NCI-H460 (cell line): ENCODE results near the gene IFNB1. TPM values are rescaled to one million over a fixed set of nuclear protein-coding genes. Genes with fewer than 3 reads are reported as not detected.

Experiments used
- DNase-seq: peaks from one replicate; pipeline ENCODE4 v3.0.0-alpha.2; 2016; ENCODE audit warnings: low read depth; ENCODE audit errors: extremely low read depth
- small RNA-seq, 2 experiments: library from RNA; depleted of rRNA; stranded (forward); fragments of <200 nt; gene quantifications; one replicate each; pipeline ENCODE3, GENCODE V24; 2014
- total RNA-seq: library from RNA; depleted of rRNA; stranded (reverse); fragments of >200 nt; shearing (Covaris generic); gene quantifications from 2 replicates; pipeline ENCODE4 v1.2.3, GENCODE V29; 2014; rRNA removed

IFNB1 gene
- total RNA-seq, 1 experiment from 2014 or later = not detected

DNA sequence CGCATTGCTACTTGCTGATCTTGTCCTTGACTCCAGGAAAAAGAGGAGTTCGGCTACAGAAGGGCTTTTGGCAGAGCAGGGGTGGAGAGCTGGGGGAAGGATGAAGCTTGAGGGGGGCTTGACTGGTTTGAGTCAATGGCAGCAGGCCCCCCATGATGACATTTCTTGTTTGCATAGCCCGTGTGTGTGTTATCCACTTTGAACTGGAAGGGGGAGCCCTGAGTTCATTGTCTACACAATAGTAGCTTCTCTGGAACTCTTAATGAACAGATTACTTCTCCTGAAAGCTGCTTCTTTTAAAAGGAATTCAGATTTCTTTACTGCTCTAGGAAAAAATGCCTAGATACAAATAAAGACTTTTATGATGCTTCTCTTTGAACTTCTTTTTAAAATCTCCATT lies 2.3 kb downstream of the IFNB1 start:
- DNase-seq = no peak

DNA sequence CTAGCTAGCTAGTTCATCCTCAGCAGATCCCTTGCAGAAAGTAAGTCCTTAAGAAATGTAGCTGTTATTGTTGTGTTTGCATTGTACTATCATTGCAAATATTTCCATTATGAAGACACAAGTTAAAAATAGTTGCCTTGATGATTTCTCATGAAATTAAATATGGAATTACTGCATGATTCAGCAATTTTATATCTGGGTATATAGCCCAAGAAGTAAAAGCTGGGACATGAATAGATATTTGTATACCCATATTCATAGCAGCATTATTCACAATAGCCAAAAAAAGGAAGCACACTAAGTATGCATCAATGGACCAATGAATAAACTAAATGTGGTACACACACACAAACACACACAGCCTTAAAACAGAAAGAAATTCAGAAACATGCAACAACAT lies 6.8 kb downstream of the IFNB1 start:
- DNase-seq = no peak

DNA sequence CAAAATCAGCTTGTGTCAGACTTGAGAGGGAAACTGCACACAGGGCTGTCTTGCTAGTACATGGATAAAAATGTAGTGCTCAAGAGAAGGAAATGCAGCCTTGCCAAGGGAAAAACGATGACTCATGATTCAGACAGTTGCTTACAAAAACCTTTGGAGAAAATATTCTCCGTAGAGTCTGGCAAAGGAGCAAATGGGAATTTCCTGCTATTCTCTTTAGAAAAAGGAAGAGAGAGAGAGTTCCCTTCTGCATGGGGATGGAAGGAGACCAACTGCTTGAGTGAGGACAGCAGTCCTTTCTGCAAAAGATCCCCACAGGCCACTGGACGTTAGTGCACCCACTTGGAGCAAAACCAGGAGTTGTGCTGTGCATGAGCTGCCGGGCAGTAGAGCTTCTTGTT lies 7.6 kb downstream of the IFNB1 start:
- DNase-seq = peak; percentile 21

DNA sequence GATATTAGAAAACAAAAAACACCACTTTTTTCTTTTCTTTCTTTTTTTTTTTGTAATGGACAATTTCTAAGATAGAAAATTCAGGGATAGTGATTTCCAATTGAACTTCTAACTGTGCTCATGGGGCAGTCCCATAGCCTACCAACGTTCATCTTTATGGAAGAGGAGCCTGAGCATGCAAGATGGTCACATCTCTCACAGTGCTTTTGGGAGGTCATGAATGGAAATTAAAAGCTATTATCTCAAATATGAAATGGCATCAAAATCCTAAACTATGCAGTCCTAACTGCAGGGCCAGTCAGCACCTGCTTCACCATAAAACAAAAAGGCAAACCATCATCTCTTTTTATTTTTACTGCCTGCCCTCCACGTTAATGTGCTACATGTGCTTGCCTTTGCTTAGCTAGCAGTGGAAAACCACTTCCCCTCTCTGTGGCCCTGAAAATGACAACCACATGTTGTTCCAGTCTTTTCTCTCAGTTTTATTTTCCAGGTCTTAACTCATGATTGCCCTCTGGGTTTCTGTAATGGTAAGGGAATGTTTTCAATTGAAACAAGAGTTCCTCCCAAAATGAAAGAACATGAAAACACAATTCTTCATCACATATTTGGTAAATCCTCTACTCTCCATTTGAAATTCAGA lies 16.7 kb downstream of the IFNB1 start:
- DNase-seq = no peak

DNA sequence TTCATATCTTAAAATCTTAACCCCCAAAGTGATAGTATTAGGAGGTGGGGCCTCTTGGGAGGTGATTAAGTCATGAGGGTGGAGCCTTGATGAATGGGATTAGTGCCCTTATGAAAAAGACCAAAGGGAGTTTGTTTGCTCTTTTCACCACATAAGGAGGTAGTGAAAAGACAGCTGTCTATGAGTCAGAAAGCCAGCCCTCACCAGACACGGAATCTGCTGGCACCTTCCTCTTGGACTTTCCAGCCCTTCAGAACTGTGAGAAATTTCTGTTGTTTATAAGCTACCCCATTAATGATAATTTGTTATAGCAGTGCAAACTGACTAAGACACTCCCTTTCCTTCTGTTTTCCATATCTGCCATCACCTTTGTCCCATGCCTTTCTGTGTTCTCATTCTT lies 20.8 kb downstream of the IFNB1 start:
- no peak for DNase-seq

DNA sequence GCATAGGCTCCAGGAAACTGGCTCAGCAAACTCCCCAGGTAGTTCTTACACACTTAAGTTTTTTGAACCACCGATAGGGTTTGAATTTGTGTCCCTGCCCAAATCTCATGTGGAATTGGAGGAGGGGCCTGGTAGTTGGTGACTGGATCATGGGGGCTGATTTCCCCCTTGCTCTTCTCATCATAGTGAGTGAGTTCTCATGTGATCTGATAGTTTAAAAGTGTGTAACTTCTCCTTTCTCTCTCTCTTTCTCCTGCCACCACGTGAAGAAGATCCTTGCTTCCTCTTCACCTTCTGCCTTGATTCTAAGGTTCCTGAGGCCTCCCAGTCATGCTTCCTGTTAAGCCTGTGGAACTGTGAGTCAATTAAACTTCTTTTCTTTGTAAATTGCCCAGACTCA lies 23.9 kb downstream of the IFNB1 start:
- no peak for DNase-seq

DNA sequence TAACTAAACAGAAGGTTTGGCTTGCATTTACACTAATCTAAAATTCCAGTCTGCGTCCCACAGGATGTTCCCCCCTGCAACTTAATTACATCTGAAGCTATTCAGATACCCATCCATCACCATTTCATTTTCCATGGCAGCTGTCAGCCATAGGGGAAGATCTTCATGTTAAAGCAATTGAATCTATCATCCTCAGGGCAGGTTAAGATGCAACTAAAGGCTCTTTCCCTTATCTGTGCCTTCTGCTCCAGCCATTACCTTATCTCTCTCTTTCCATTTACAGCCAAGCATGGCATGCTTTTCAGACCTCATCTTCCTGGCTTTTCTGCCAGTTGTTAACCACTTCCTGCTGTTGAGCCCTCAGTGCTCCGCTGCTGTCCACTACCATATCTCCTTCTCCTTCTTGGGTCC lies 30.5 kb downstream of the IFNB1 start:
- no peak for DNase-seq

DNA sequence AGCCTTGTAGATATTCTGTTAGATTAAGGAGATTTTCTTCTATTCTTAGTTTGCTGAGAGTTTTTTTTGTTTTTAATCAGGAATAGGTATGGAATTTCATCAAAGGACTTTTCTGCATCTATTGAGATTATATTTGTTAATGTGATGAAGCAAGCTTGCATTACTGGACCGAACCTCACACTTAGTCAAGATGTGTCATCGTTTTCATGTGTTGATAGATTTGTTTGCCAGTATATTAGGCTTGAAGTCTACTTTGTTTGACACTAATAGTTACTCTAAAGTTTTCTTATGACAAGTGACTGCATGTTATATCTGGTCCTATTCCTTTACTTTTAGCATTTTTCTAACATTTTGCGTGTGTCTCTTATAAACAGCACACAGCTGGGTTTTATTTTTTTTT lies 33.9 kb downstream of the IFNB1 start:
- no peak for DNase-seq

DNA sequence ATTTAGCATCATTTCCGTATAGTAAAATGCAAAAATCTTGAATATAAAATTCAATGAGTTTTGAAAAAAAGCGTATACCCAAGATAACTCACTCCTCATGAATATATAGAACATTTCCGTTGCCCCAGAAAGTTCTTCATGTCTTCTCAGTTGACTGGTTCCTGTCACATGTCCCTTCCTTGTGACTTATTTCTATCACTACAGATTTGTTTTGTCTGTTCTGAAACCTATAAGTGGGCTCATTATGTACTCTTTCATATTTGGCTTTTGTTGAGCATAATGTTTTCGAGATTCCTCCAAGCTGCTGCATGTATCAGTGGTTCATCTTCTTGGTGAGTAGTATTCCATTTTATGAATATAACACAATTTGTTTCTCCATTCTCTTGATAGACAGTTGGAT lies 35.3 kb downstream of the IFNB1 start:
- DNase-seq = no peak

DNA sequence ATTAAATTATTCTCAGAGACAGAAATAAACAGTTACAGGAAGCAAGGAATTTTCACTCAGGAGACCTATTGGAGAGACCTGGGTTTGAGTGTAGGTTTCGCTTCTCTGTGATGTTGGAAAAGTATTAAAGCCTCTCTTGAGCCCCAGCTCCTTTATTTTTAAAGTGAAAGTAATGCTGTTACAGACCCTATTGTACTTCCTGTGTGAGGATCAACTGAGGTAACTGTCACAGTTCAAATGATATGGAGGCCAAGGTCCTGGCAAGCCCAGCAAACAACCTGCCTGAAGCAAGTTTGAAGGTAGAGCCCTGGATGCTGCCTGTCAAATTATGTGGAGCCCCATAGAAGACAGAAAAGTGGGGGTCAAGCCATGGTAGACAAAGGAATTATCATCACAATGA lies 38.4 kb downstream of the IFNB1 start:
- DNase-seq = no peak

DNA sequence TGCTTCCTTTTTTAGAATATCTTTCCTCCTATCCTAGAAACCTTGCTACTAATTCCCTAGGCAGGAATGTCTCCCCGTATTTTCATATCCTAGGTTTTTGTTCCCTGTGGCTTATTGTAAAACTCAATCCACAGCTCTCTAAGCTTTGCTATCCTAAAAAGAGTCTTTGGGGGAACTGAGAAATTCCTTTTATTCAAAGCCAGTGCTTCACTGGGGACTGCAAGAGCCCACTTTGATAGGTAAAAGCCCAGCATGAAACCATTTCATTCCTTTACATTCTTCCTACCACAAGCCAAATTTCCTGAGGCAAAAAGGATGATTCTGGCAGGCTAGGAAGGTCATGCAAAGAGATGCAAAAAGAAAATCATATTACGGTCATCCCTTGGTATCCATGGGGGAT lies 40.5 kb downstream of the IFNB1 start:
- DNase-seq = no peak

DNA sequence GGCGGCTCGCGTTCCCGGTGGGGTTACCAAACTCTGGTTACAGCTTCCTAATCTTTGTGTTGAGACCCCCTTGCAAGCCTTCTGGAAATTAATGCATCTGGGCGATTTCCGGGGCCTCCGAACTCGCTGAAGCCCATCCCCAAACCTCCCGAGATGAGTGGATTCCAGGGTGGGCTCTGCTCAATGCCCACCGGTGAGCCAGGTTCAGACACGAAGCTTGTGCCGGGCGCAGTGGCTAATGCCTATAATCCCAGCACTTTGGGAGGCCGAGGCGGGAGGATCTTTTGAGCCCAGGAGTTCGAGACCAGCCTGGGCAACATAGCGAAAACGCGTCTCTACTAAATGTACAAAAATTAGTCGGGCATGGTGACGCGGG lies 45.9 kb downstream of the IFNB1 start:
- DNase-seq = no peak

DNA sequence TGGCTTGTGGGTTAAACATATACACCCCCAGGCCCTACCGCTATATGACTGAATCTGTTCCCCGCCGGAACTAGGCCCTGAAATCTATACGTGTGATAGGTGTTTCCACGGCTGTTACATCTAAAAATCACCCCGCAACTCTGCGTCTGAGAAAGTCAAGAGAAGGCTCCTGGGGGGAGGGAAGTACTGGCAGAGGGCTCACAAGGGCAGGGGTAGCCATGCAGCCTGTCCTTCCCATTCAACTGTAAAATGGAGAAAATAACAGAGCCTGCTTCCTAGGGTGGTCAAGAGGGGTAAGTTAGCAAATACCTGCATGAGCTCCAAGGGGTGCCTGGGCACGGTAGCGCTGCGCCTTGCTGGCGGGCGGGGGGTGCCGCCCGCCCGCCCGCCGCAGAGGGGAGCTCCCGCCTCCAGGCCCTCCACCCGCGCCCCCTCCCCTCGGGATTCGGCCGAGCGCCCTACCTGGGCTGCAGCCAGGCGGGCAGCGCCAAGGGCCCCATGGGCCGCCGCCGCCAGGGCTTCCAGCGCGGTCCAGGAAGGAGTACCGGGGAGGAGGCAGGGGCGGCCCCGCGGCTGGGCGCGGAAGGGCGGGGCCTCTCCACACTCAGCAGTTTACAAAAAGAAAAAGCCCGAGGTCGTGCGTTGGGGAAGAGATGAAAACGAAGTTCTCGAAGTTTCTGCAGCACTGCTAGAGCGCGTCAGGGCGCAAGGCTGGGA lies 46.5 kb downstream of the IFNB1 start, which contains the start of gene HACD4:
TSS of gene HACD4 (minus strand) at position 550 of the 717 bp plus-strand sequence. CDS start at position 500, 50 bp downstream.
- no peak for DNase-seq

DNA sequence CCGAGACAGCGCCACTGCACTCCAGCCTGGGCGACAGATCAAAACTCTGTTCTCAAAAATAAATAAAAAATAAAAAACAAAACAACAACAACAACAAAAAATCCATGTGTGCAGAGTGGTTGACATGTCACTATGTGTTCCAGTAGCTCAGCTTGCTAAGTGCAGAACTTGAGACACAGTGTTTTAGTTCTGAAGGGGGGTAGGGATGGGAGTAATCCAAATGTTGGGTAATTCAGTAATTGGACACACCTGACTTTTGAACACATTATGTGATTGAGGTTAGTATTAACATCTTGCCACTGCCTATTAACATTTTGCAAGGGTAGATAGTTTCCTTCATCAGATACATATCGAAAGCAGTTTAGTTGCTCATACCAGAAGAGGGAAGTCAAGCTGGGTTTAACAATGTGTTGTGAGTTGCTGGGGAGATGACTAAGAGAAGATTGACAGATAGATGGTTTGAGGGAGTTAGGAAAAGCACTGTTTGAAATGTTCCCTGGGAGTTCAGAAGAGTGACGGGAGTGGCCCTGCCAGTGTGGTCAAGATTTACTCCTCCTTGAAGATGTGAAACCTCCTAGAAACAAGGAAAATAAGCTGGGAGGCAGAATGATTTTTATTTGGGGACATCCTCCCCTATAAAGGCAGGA lies 47.2 kb downstream of the IFNB1 start:
- no peak for DNase-seq

DNA sequence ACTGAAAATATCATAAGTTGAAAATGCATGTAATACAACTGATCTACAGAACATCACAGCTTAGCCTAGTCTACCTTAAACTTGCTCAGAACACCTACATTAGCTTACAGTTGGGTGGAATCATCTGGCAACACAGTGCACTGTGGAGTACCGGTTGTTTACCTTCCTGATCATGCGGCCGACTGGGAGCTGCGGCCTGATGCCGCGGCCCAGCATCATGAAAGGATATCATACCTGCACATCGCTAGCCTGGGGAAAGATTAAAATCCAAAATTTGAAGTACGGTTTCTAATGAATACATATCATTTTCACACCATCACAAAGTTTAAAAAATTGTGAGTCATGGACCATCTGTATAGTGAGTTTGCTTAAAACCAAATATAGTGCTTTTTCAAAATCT lies 48.1 kb downstream of the IFNB1 start:
- DNase-seq = no peak

DNA sequence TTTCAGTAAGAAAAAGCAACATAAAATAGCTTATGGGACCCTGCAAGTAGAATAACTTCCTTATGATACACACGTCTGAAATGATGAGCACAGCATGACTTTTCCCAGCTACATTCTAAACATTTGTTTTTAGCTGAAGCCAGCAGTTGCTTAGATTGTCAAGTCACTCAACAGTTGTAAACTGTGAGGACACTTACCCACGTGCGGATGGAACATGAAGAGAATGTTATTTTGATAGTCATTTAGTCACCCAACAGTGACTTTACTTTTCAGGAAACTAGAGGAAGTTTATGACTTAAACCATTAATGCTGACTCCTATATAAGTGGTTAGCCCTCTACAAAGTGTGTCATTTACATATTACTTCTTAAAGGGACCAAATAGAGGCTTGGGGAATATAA lies 49.3 kb downstream of the IFNB1 start:
- DNase-seq = no peak

DNA sequence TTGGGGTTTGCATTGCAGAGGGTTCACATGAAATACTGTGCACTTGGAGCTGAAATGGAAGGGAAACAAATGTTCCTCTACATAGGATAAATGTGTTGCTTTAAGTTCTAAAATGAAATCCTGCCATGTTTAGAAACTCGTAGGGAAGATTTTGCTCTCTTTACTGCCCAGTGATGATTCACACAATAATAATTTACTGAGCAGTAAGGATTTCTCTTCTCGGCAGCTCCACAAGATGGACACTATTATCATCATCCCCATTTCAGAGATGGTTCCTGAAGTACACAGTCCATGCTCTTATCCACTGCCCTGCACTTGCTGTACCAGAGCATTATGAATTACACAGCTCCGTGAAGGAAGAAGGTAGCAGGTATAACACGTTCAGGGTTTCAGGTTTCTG lies 50.4 kb downstream of the IFNB1 start:
- DNase-seq = no peak

Small RNA genes within 50 kb of the gene (small RNA-seq; reads per million reads assigned to genes)
- gene IFNWP4 = 0 reads per million in 2 experiments

Other genes with a start within 250 kb of the IFNB1 start
- not detected in 2 replicates for gene HACD4, start 46.3 kb downstream of the IFNB1 start, total RNA-seq
- gene IFNW1, start 63.9 kb upstream of the IFNB1 start, total RNA-seq = not detected in 2 replicates
- not detected in 2 replicates for gene IFNA21, start 88.7 kb upstream of the IFNB1 start, total RNA-seq
- not detected in 2 replicates for gene IFNA4, start 109.6 kb upstream of the IFNB1 start, total RNA-seq
- not detected in 2 replicates for gene IFNA7, start 124.3 kb upstream of the IFNB1 start, total RNA-seq
- gene IFNA10, start 129.2 kb upstream of the IFNB1 start, total RNA-seq = not detected in 2 replicates
- not detected in 2 replicates for gene IFNA16, start 139.4 kb upstream of the IFNB1 start, total RNA-seq
- gene IFNA17, start 150.3 kb upstream of the IFNB1 start, total RNA-seq = not detected in 2 replicates
- gene IFNA14, start 162.1 kb upstream of the IFNB1 start, total RNA-seq = not detected in 2 replicates
- not detected in 2 replicates for gene IFNA5, start 227.4 kb upstream of the IFNB1 start, total RNA-seq